DOHH2 (cell line): ENCODE results near the gene OR10A2.

Experiments
- H3F3A ChIP-seq: fragments of 200-600 bp; sonication (generic), shearing (Covaris generic); 2 replicates; pipeline ENCODE4 v1.6.0; 2016; ENCODE audit warnings: antibody characterized with exemption, mild to moderate bottlenecking; ENCODE audit not compliant: control insufficient read depth, insufficient read depth
- H3K27ac ChIP-seq: fragments of 200-600 bp; sonication (generic); 2 replicates; pipeline ENCODE4 v1.5.1; 2014; ENCODE audit warnings: low read depth, mild to moderate bottlenecking, low read length, moderate library complexity
- H3K27me3 ChIP-seq: fragments of 200-600 bp; sonication (generic); 2 replicates; pipeline ENCODE4 v1.6.1; 2014; ENCODE audit warnings: mild to moderate bottlenecking, low read length, mixed read lengths; ENCODE audit not compliant: control insufficient read depth
- H3K36me3 ChIP-seq: fragments of 200-600 bp; sonication (generic); 2 replicates; pipeline ENCODE4 v1.6.1; 2014; ENCODE audit warnings: mild to moderate bottlenecking, low read length, moderate library complexity, mixed read lengths; ENCODE audit not compliant: control insufficient read depth
- H3K4me1 ChIP-seq: fragments of 200-600 bp; sonication (generic); 2 replicates; pipeline ENCODE4 v1.6.1; 2014; ENCODE audit warnings: mild to moderate bottlenecking, low read length, mixed read lengths; ENCODE audit not compliant: control insufficient read depth
- H3K4me2 ChIP-seq: fragments of 200-600 bp; sonication (generic); 2 replicates; pipeline ENCODE4 v1.6.0; 2014; ENCODE audit warnings: mild to moderate bottlenecking, low read length, moderate library complexity
- H3K4me3 ChIP-seq: fragments of 200-600 bp; sonication (generic); 2 replicates; pipeline ENCODE4 v1.5.1; 2014; ENCODE audit warnings: mild to moderate bottlenecking, low read length, mixed read lengths
- H3K79me2 ChIP-seq: fragments of 200-600 bp; sonication (generic); 2 replicates; pipeline ENCODE4 v1.6.1; 2014; ENCODE audit warnings: mild to moderate bottlenecking, low read length, mixed read lengths; ENCODE audit not compliant: control insufficient read depth
- H3K9me2 ChIP-seq: fragments of 200-600 bp; sonication (generic); replicated peaks from 2 replicates; pipeline ENCODE4 v1.6.1; 2014; ENCODE audit warnings: mild to moderate bottlenecking, low read length, mixed read lengths; ENCODE audit not compliant: control insufficient read depth
- H3K9me3 ChIP-seq: fragments of 200-600 bp; sonication (generic); 2 replicates; pipeline ENCODE4 v1.6.1; 2014; ENCODE audit warnings: antibody characterized with exemption, low read length, mixed read lengths; ENCODE audit not compliant: control insufficient read depth, insufficient read depth
- H4K20me1 ChIP-seq: fragments of 200-600 bp; sonication (generic); 2 replicates; pipeline ENCODE4 v1.6.0; 2014; ENCODE audit warnings: low read depth, mild to moderate bottlenecking, antibody characterized with exemption, low read length, moderate library complexity; ENCODE audit not compliant: control insufficient read depth, insufficient read depth
- EZH2phosphoT487 ChIP-seq: fragments of 200-600 bp; sonication (generic); IDR thresholded peaks from 2 replicates; pipeline ENCODE4 v1.6.1; 2017; ENCODE audit warnings: borderline replicate concordance, mild to moderate bottlenecking, antibody characterized with exemption, low read length, moderate library complexity, mixed read lengths
- TF ChIP-seq, protein P1 (sequence below): fragments of 200-600 bp; sonication (generic); IDR thresholded peaks from one replicate; pipeline ENCODE4 v1.5.1; 2014; ENCODE audit warnings: antibody characterized with exemption, mild to moderate bottlenecking, low read depth, low read length; ENCODE audit not compliant: poor library complexity, severe bottlenecking

The OR10A2 gene

GRCh38 chr11:6862961-6863360 is at the start of gene OR10A2:
Gene OR10A2, plus strand, starts transcription at chr11:6863057. Its CDS starts 6,698 bp downstream, at chr11:6869755.
- no peaks in the 10 kb centered on the region for H3K9me2 ChIP-seq
- H3K36me3 ChIP-seq: no peaks in the 10 kb centered on the region
- no peaks in the 10 kb centered on the region for H4K20me1 ChIP-seq
- no peak within 1 kb of the TSS for H3K4me3 ChIP-seq
- no peaks in the 10 kb centered on the region for H3K9me3 ChIP-seq
- no peaks in the 10 kb centered on the region for H3K27me3 ChIP-seq
- TF ChIP-seq EZH2phosphoT487: no peak
- TF ChIP-seq, protein P1, sequence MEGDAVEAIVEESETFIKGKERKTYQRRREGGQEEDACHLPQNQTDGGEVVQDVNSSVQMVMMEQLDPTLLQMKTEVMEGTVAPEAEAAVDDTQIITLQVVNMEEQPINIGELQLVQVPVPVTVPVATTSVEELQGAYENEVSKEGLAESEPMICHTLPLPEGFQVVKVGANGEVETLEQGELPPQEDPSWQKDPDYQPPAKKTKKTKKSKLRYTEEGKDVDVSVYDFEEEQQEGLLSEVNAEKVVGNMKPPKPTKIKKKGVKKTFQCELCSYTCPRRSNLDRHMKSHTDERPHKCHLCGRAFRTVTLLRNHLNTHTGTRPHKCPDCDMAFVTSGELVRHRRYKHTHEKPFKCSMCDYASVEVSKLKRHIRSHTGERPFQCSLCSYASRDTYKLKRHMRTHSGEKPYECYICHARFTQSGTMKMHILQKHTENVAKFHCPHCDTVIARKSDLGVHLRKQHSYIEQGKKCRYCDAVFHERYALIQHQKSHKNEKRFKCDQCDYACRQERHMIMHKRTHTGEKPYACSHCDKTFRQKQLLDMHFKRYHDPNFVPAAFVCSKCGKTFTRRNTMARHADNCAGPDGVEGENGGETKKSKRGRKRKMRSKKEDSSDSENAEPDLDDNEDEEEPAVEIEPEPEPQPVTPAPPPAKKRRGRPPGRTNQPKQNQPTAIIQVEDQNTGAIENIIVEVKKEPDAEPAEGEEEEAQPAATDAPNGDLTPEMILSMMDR: no peak
- no peak within 1 kb of the TSS for H3K4me2 ChIP-seq
- H3K79me2 ChIP-seq: no peaks in the 10 kb centered on the region
- H3K4me1 ChIP-seq: no peaks in the 10 kb centered on the region
- no peak within 1 kb of the TSS for H3K27ac ChIP-seq
- H3F3A ChIP-seq: no peaks in the 10 kb centered on the region

- Histone ChIP-seq H3K27ac (no peak overlapping the region), H3K27me3 (no peaks in the 10 kb centered on the region), H4K20me1 (no peaks in the 10 kb centered on the region), H3F3A (no peaks in the 10 kb centered on the region), H3K36me3 (no peaks in the 10 kb centered on the region), H3K9me2 (no peaks in the 10 kb centered on the region), H3K4me1 (no peaks in the 10 kb centered on the region), H3K4me2 (no peak overlapping the region), H3K9me3 (peaks cover 5% of the 10 kb centered on the region; the same call in 1 of the 2 replicates), H3K4me3 (no peak overlapping the region), H3K79me2 (no peaks in the 10 kb centered on the region)
- TF ChIP-seq, protein P1: no peak
- no peak for TF ChIP-seq EZH2phosphoT487
Measured at GRCh38 chr11:6813656-6814055, 49.2 kb upstream of the OR10A2 start.

DNA sequence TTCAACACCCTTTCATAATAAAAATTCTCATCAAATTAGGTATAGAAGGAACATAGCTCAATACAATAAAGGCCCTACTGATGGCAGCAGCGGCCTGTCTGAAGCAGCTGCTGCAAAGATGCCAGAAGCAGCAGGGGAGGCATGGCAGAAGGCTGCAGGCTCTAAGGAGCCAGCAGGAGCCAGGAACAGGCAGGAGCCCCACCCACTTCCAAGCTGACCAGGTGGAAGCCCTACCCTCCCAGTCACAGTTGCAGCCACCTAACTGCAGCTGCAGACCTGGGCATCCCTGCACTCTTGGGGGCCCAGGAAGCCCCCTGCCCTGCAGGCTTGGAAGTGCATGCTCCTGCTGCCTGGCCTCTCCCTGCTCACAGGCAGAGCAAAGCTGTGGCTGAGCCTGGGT is 45.2 kb upstream of the OR10A2 start:
- Histone ChIP-seq H3K4me2 (no peak overlapping the region), H3F3A (no peaks in the 10 kb centered on the region), H3K9me2 (no peaks in the 10 kb centered on the region), H3K79me2 (no peaks in the 10 kb centered on the region), H3K27ac (no peak overlapping the region), H3K4me1 (no peaks in the 10 kb centered on the region), H3K4me3 (no peak overlapping the region), H3K36me3 (no peaks in the 10 kb centered on the region), H3K9me3 (peaks cover 5% of the 10 kb centered on the region), H3K27me3 (no peaks in the 10 kb centered on the region), H4K20me1 (no peaks in the 10 kb centered on the region)
- TF ChIP-seq, protein P1: no peak
- no peak for TF ChIP-seq EZH2phosphoT487
